Memory B cell (primary cell): ENCODE measurements around the gene BRD3OS.

Experiments used
- ATAC-seq: fragments of 150-1000 bp; cut with Tn5 transposase; 2 replicates; pipeline ENCODE4 v1.10.0; 2021; ENCODE audit warnings: low read depth, mild to moderate bottlenecking, moderate library complexity
- DNase-seq, 2 donors: peaks; one replicate each; pipeline ENCODE4 v3.0.0; 2022; ENCODE audit warnings: low spot score in 2 of 2
- H3K27ac Mint-ChIP-seq: one replicate; pipeline ENCODE4 v1.8.0; 2022; ENCODE audit warnings: mild to moderate bottlenecking, moderate library complexity, mixed read lengths
- H3K27me3 Mint-ChIP-seq: one replicate; pipeline ENCODE4 v1.8.0; 2022; ENCODE audit warnings: mixed read lengths
- H3K36me3 Mint-ChIP-seq: one replicate; pipeline ENCODE4 v1.8.0; 2022; ENCODE audit warnings: mild to moderate bottlenecking, mixed read lengths
- H3K4me1 Mint-ChIP-seq: one replicate; pipeline ENCODE4 v1.8.0; 2022; ENCODE audit warnings: mixed read lengths
- H3K4me3 Mint-ChIP-seq: one replicate; pipeline ENCODE4 v1.8.0; 2022; ENCODE audit warnings: mild to moderate bottlenecking, moderate library complexity, mixed read lengths
- H3K9me3 Mint-ChIP-seq: one replicate; pipeline ENCODE4 v1.8.0; 2022; ENCODE audit warnings: mixed read lengths

The BRD3OS gene

DNA sequence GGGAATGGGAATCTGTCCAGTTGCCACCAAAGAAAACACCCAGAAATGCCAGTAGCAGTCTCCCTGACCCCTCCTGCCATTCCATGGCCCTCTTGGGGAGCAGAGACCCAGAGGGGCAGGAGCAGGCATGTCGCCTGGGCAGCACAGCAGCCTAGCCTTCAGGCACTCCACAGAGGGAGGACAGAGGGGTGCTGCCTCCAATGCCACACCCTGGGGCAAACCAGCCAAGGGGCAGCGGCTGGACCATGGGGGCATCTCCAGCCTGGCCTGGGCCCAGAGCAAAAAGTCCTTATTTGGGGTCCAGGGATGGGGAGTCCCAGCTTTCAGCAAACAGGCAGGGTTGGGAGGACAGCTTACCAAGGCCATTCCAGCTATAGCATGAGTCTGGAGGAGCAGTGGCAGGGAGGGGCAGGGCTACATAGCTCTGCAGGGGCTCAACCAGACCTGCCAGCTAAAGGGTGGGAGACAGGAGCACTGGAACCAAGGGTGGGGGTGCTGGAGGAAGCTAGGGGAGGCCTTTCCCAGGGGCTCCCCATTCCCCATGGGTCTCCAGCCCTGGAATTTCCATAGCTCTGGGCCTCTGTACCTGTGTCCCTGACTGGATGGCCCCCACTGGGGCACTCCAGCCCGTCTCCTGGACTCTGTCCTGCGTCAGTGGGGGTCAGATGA lies 35.9 kb downstream of the BRD3OS start:
- no peaks in the 10 kb centered on the region for H3K27me3 Mint-ChIP-seq
- DNase-seq, result no peak
- H3K27ac Mint-ChIP-seq, result no peak overlapping the region
- ATAC-seq, result no peak
- H3K36me3 Mint-ChIP-seq, result no peaks in the 10 kb centered on the region
- H3K9me3 Mint-ChIP-seq, result no peaks in the 10 kb centered on the region
- peaks cover 41% of the 10 kb centered on the region for H3K4me1 Mint-ChIP-seq
- no peak overlapping the region for H3K4me3 Mint-ChIP-seq

DNA sequence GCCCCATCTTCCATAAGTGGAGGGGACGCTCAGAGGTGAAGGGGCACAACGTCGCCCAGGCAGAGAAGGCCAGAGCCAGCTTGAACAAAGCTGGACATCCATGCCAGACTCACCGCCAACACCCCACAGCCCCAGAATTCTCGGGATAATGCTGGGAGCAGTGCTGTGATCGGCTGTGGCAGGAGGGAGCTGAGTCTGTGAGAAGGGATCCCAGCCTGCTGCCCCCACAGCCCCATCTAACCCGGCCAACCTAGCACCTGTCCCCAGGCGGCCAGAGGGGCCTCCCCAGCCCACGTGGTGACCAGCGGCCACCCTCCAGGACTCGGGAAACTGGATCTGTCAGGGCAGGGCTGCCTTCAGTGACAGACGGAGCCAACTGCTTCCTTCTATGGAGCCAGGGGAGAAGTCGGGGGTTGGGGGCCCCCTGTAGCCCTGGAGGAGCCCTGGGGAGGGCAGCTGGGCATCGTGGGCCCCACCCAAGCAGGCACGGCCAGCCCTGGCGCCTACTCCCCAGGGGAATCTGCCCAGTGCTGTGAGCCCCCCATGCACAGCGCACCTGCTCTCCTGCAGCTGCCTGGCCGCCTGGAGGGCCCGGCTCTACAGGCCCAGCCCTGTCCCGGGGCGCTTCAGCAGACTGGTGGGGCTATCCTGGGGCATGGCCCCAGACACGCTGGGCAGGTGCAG lies 36.5 kb downstream of the BRD3OS start:
- H3K9me3 Mint-ChIP-seq, result no peaks in the 10 kb centered on the region
- H3K27me3 Mint-ChIP-seq, result no peaks in the 10 kb centered on the region
- DNase-seq (no peak), ATAC-seq (no peak)
- H3K4me3 Mint-ChIP-seq, result no peak overlapping the region
- no peaks in the 10 kb centered on the region for H3K36me3 Mint-ChIP-seq
- H3K4me1 Mint-ChIP-seq, result peaks cover 41% of the 10 kb centered on the region
- no peak overlapping the region for H3K27ac Mint-ChIP-seq

DNA sequence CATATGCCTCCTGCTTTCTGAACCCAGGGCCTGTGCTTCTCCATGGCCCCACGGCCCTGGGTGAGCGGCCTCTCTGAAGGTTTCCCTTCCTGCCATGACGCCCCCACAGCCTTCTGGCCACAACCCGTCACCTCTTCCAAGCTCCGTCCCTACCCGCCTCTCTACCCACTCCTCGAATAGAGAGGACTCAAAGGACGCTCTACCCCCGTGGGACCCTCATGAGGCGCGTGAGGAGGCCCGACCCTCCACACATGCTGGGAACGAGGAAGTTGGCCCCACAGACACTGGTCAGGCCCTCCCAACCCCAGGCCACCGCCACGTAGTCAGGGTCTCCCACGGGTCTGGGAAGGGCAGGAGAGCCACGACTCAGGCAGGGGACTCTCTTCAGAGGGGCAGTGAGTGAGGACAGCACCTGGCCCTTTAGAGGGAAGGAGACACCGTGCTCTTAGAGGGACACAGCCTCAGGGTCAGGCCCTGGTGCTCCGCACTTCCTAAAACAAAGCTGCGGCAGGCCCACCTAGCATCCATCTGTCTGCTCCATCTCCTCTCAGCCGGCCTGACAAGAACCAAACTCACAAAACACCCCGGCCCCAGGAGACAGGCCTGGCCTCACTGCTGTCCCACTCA lies 37.3 kb downstream of the BRD3OS start:
- no peaks in the 10 kb centered on the region for H3K36me3 Mint-ChIP-seq
- H3K4me3 Mint-ChIP-seq, result no peak overlapping the region
- no peaks in the 10 kb centered on the region for H3K9me3 Mint-ChIP-seq
- no peak for ATAC-seq
- no peak overlapping the region for H3K27ac Mint-ChIP-seq
- DNase-seq, result no peak
- peaks cover 39% of the 10 kb centered on the region for H3K4me1 Mint-ChIP-seq
- no peaks in the 10 kb centered on the region for H3K27me3 Mint-ChIP-seq

DNA sequence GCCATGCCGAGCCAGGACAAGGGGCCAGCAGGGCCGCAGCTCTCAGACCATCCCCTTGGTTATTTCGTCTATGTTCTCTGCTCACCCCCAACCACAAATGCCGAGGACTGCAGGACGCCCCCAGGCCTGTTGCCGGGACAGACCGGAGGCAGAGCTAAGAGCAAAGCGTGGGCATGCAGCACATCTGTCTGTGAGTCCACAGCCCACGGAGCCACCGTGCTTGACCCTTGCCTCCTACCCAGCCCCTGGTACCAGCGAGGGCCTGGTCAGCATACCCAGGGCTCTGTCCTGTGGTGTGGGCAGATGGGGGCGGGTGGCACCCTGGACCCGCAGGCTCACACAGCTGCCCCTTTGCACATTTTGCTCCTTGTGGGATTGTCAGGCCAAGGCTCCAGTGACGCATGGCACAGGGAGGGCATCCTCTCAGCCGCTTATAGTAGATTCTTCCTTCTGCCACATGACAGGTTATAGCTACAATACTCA lies 37.8 kb downstream of the BRD3OS start:
- Mint-ChIP-seq H3K27ac (no peak overlapping the region), H3K27me3 (no peaks in the 10 kb centered on the region), H3K4me1 (peaks cover 39% of the 10 kb centered on the region), H3K36me3 (no peaks in the 10 kb centered on the region), H3K9me3 (no peaks in the 10 kb centered on the region), H3K4me3 (no peak overlapping the region)
- ATAC-seq (no peak), DNase-seq (no peak)

DNA sequence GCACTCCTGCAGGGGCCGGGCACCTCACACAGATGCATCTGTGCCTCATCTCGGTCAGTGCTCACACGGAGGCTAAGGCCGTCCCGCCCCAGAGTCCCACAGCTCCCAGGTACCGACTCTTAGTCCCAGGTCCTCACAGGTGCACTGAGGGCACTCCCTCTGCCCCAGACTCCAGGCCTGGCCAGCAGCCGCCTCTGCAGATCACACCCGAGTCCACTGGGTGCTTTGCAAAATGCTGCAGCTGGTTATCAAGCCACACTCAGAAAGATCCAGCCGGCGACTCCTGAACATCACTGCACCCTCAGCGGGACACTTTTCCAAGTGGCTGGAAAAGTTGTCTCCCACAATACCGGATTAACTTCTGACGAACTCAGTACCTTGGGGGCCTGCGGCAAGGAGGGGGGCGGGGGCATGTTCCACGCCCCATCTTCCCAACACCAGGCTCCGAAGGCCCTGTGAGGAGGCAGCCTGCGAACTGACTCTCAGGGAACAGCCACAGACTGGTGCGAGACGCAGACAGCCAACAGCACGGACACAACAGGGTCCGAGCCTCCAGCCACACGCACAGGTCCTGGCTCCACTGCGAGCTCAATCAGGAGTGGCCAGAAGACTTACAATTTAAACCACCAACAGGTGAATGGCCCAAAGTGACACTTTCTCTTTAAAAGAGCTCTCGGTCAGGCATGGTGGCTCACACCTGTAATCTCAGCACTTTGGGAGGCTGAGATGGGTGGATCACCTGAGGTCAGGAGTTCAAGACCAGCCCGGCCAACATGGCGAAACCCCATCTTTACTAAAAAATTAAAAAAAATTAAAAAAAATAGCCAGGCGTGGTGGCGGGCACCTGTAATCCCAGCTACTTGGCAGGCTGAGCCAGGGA lies 38.5 kb downstream of the BRD3OS start:
- peaks cover 35% of the 10 kb centered on the region for H3K4me1 Mint-ChIP-seq
- no peaks in the 10 kb centered on the region for H3K9me3 Mint-ChIP-seq
- H3K4me3 Mint-ChIP-seq, result no peak overlapping the region
- ATAC-seq (no peak), DNase-seq (no peak)
- H3K27ac Mint-ChIP-seq, result no peak overlapping the region
- H3K36me3 Mint-ChIP-seq, result no peaks in the 10 kb centered on the region
- H3K27me3 Mint-ChIP-seq, result no peaks in the 10 kb centered on the region

DNA sequence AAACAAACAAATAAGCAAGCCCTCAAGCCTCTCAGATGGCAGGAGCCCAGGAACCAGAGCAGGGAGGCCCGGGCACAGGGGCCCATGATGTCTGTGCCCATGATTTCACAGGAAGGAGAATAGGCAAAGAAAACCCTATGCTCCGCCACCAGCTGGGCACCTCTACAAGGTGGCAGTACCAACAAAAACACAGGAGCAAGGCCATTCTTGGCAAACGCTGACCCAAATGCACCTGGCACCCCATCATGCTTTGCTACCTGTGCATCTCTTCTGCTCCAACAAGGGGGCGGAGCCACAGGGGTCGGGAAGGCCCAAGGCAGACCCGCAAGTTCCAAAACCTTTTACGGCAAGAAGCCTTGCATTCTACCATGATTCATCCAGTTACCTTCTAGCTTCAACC lies 39.4 kb downstream of the BRD3OS start:
- Mint-ChIP-seq H3K27me3 (no peaks in the 10 kb centered on the region), H3K36me3 (no peaks in the 10 kb centered on the region), H3K4me3 (peak overlapping the region; percentile 69), H3K27ac (no peak overlapping the region), H3K4me1 (peaks cover 30% of the 10 kb centered on the region), H3K9me3 (no peaks in the 10 kb centered on the region)
- DNase-seq (no peak), ATAC-seq (no peak)

DNA sequence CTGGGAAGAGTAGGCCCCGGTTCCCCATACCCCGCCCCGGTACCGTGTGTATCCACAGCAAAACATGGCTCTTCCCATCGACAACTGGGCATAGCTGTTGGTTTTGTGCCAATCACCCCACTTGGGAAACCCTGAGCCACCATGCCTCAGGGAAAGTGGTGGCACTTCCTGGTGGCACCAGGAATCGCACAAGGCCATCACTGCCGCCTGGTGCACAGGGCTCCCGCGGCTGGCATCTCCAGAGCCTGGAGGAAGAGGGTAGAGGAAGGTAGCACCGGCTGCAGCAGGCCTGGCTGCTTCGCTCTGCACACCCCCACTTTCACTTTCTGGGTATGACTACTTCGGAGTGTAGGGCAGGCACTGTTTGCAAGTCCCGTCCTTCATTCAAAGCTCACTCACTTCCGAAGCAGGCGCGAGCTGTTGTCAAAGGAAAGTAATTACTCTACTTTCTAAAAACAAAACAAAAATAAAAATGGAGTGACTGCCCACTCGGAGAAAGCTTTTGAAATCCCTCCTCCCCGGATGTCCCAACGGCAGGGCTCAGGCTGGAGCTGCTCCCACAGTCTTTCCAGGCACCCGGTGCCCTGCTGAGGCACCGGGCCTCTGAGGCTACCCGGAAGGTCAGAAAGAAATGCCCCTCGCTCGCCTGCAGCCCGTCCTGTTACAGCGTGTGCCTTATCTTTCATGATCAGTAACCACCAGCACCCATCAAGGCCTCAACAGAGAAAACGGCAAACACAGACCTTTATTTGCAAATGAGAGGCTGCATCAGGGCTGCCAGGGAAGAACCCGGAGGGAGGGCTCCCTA lies 40.5 kb downstream of the BRD3OS start:
- Mint-ChIP-seq H3K4me1 (peaks cover 21% of the 10 kb centered on the region), H3K4me3 (peak overlapping the region; percentile 87), H3K27ac (peak overlapping the region; percentile 72), H3K36me3 (no peaks in the 10 kb centered on the region), H3K27me3 (peaks cover 4% of the 10 kb centered on the region), H3K9me3 (no peaks in the 10 kb centered on the region)
- DNase-seq, result peak; percentile 37 to 44
- ATAC-seq, result peak; percentile 18

DNA sequence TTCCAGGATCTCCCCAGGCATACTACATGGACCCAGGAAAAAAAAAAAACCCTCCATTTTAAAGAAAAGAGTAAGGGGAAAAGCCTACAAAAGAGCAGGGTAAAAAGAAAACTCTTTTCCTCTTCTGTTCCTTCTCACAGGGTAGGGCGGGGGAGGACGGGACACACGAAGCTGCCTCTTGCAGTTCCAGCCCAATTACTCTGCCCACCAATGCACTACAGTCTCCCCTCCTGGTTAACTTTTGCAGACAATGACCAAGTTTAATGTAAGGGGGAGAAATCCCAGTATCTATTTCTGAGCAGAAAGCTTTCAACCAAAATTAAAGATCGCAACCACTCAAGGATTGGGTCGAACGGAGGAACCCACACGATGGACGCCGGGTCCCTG lies 41.2 kb downstream of the BRD3OS start:
- DNase-seq (no peak), ATAC-seq (no peak)
- no peaks in the 10 kb centered on the region for H3K36me3 Mint-ChIP-seq
- H3K4me3 Mint-ChIP-seq, result peak overlapping the region; percentile 87
- no peaks in the 10 kb centered on the region for H3K9me3 Mint-ChIP-seq
- H3K4me1 Mint-ChIP-seq, result peaks cover 17% of the 10 kb centered on the region
- H3K27me3 Mint-ChIP-seq, result peaks cover 5% of the 10 kb centered on the region
- peak overlapping the region; percentile 72 for H3K27ac Mint-ChIP-seq

DNA sequence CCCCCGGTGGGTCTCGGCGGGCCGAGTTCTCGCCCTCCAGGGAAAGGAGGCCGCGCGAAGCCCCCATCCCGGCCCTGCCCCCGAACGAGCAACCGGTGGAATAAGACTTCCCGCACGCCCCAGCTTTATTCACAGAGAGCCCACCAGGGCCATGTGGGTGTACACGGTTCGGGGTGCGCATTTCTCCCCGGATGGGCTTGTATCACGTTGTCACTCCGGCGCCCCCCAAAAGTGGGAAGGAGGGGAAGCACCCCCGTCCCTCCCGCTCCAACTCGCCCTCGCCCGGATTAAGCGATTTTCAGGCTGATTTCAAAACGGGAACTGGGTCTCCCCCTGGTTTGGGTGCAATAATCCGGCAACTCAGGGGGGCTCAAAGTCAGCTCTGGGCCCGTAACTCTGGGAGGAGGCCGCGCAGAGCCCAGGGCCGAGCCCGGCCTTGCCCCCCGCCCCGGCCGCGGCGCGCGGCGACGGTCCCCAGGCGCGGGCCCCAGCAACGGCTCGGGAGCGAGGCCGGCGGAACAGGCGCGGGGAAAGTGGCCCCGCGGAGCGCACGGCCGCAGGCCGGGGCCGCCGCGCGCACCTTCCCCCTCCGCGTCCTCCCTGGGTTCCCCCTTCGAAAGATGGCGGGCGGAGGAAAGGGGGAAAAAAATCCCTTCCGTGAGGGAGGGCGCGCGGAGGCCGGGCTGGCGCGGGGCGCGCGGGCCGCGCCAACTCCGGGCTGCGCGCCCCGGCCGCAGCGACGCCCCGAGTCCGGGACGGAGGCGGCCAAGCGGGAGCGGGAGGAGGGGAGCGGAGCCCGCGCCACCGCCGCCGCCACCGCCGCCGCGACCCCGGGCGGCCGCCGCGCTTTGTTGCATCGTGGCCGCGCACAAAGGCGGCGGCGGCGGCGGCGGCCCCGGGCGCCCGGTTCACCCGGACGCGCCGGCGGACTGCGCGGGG lies 41.9 kb downstream of the BRD3OS start:
- DNase-seq, result peak in 1 of 2 donors; percentile 54
- H3K9me3 Mint-ChIP-seq, result no peaks in the 10 kb centered on the region

DNA sequence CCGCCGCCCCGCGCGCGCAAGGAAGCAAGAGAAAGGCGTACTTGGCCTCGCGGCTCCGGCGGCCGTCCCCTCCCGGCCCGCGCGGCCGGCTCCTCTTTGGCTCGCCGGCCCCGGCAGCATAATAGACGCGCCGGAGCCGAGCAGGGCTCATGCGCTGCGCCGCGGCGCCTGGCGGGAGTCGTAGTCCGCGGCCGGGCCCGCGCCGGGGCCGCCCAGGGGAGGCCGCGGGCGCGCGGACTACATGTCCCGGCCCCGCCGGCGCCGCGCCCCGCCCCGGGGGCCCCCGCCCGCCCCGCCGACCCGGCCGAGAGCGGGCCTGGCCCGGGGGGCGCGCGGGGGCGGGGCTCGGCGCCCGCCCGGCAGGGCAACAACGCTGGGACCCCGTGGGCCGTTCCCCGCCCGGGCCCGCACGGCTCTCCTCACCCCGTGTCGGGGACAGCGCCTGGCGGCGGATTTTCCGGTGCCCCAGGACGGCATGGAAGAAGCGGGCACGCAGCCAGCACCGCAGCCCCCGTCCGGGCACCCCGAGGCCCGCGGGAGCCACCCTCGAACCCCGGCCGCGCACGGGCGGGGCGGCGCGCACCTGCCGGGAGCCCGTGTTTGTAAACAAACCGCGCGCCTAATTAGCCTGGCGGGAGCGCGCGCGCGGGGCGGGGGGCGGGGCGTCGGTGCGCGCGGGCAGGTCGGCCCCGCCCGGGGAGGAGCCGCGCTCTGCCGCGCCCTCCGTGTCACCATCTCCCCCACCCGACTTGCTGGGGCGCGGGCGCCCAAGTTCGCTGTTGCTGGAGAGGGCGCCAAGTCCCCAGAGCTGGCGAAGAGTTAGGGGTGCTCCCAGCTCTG lies 42.8 kb downstream of the BRD3OS start, which contains the start of gene BRD3:
Gene BRD3 (minus strand): TSS at position 123 of the 840 bp plus-strand sequence. CDS start 14,549 bp downstream, outside the sequence.
- DNase-seq, result peak; percentile 79 to 86
- Mint-ChIP-seq H3K27ac (peak within 1 kb of the TSS; percentile 47), H3K36me3 (no peaks in the 10 kb centered on the region), H3K4me3 (peak within 1 kb of the TSS; percentile 87), H3K27me3 (peaks cover 8% of the 10 kb centered on the region), H3K9me3 (no peaks in the 10 kb centered on the region), H3K4me1 (peaks cover 11% of the 10 kb centered on the region)
- peak; percentile 80 for ATAC-seq

More for the DNA sequence above, 41.9 kb downstream of the BRD3OS start:
- H3K36me3 Mint-ChIP-seq, result no peaks in the 10 kb centered on the region
- peaks cover 17% of the 10 kb centered on the region for H3K4me1 Mint-ChIP-seq
- H3K4me3 Mint-ChIP-seq, result peak overlapping the region; percentile 87
- no peak overlapping the region for H3K27ac Mint-ChIP-seq
- peaks cover 6% of the 10 kb centered on the region for H3K27me3 Mint-ChIP-seq
- ATAC-seq, result peak; percentile 11

DNA sequence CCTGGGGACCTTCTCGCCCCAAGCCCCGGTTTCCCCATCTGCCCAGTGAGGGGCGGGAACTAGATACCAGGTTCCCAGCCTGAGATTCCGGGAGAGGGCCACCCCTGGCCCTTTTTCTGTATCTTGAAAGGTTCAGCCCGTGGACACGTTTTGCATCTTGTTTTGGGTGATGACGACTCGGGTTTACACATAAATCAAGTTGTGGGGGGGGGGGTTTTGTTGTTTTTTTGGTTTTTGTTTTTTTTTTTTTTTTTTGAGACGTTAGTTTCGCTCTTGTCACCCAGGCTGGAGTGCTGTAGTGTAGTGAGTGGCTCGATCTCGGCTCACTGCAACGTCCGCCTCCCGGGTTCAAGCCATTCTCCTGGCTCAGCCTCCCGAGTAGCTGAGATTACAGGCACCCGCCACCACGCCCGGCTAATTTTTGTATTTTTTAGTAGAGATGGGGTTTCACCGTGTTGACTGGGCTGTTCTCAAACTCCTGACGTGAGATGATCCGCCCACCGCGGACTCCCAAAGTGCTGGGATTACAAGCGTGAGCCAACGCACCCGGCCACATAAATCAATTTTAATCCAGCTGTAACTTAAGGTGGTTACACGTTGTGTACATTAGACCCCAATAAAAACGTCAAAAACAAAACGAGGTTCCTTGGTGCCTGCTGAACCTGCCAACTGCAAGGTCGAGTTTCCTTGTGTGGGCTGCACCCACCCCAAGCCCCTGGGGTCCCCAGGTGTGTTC lies 43.6 kb downstream of the BRD3OS start:
- Mint-ChIP-seq H3K27ac (peak overlapping the region; percentile 47), H3K4me1 (peaks cover 11% of the 10 kb centered on the region), H3K27me3 (peaks cover 8% of the 10 kb centered on the region), H3K4me3 (peak overlapping the region; percentile 83), H3K9me3 (no peaks in the 10 kb centered on the region), H3K36me3 (no peaks in the 10 kb centered on the region)
- ATAC-seq (peak; percentile 1), DNase-seq (no peak)
